ENCODE results near the gene NPAS4. TPM values are rescaled to one million over a fixed set of nuclear protein-coding genes. Genes with fewer than 3 reads are reported as not detected.
"Not testable (repeated sequence)": the region's sequence is repeated elsewhere in the genome, so short reads cannot be mapped to it uniquely, and the experiment has no call there.

The NPAS4 gene
- total RNA-seq (ENCODE audit: low replicate concordance), result 0.65 TPM in 1 of 2 replicates, not detected in the other

DNA sequence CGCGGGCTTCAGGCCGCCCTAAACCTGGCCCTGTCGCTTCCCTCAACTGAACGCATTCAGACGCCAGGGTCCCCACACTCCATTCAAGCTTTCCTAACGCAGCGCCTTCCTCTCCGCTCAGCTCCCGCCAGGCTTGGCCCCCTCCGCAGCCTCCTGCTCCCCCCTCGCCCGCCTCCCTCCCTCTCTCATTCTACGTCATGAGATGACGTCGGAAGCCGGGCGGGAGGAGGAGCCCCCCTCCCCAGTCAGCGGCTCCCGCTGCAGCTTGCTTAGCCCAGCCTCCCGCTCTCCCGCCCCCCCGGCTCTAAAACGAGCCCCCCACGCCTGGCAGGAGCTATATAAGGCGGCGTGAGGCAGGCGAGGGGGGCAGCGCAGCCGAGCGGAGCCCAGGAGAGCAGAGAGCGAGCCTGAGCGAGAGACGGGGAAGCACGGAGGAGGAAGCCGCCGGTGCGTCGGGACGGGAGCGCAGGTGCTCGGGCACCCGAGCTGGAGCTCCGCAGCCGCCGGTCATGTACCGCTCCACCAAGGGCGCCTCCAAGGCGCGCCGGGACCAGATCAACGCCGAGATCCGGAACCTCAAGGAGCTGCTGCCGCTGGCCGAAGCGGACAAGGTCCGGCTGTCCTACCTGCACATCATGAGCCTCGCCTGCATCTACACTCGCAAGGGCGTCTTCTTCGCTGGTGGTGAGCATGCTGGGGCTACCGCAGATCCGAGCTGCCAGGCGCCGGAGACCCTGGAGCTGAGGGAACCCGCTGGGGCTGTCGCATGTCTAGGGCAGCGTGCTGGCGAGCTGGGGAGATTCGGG lies at the start of gene NPAS4:
NPAS4 (plus strand) TSS at position 365 of the 806 bp plus-strand sequence; CDS start at position 510, 145 bp downstream.
- Mint-ChIP-seq H3K9me3 (no peaks in the 10 kb centered on the region), H3K36me3 (peaks cover 4% of the 10 kb centered on the region), H3K27me3 (ENCODE audit: insufficient read depth, low read depth) (peaks cover 41% of the 10 kb centered on the region), H3K27ac (no peak within 1 kb of the TSS), H3K4me1 (peaks cover 29% of the 10 kb centered on the region), H3K4me3 (peak within 1 kb of the TSS; percentile 41)
- Histone ChIP-seq H3K27ac (no peak within 1 kb of the TSS), H3F3A (ENCODE audit: low read depth) (peaks cover 9% of the 10 kb centered on the region), H3K4me1 (peaks cover 16% of the 10 kb centered on the region), H3K4me3 (peak within 1 kb of the TSS; percentile 31), H3K9me3 (ENCODE audit: low read depth) (no peaks in the 10 kb centered on the region), H3K79me2 (ENCODE audit: low read depth) (no peaks in the 10 kb centered on the region), H4K20me1 (ENCODE audit: low read depth) (peaks cover 56% of the 10 kb centered on the region), H3K9ac (no peak within 1 kb of the TSS), H2AFZ (replicated peaks) (no peak within 1 kb of the TSS), H3K36me3 (no peaks in the 10 kb centered on the region), H3K27me3 (peaks cover 37% of the 10 kb centered on the region), H3K4me2 (peak within 1 kb of the TSS; percentile 72)
- TF ChIP-seq, protein P1, sequence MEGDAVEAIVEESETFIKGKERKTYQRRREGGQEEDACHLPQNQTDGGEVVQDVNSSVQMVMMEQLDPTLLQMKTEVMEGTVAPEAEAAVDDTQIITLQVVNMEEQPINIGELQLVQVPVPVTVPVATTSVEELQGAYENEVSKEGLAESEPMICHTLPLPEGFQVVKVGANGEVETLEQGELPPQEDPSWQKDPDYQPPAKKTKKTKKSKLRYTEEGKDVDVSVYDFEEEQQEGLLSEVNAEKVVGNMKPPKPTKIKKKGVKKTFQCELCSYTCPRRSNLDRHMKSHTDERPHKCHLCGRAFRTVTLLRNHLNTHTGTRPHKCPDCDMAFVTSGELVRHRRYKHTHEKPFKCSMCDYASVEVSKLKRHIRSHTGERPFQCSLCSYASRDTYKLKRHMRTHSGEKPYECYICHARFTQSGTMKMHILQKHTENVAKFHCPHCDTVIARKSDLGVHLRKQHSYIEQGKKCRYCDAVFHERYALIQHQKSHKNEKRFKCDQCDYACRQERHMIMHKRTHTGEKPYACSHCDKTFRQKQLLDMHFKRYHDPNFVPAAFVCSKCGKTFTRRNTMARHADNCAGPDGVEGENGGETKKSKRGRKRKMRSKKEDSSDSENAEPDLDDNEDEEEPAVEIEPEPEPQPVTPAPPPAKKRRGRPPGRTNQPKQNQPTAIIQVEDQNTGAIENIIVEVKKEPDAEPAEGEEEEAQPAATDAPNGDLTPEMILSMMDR (IDR thresholded peaks at IDR 0.05), result no peak
- TF ChIP-seq EZH2 (IDR thresholded peaks at IDR 0.05), result peak; percentile 100
- peak; percentile 98 for TF ChIP-seq EZH2phosphoT487 (IDR thresholded peaks at IDR 0.05)
- DNase-seq (ENCODE audit: low spot score), result peak; percentile 49

DNA sequence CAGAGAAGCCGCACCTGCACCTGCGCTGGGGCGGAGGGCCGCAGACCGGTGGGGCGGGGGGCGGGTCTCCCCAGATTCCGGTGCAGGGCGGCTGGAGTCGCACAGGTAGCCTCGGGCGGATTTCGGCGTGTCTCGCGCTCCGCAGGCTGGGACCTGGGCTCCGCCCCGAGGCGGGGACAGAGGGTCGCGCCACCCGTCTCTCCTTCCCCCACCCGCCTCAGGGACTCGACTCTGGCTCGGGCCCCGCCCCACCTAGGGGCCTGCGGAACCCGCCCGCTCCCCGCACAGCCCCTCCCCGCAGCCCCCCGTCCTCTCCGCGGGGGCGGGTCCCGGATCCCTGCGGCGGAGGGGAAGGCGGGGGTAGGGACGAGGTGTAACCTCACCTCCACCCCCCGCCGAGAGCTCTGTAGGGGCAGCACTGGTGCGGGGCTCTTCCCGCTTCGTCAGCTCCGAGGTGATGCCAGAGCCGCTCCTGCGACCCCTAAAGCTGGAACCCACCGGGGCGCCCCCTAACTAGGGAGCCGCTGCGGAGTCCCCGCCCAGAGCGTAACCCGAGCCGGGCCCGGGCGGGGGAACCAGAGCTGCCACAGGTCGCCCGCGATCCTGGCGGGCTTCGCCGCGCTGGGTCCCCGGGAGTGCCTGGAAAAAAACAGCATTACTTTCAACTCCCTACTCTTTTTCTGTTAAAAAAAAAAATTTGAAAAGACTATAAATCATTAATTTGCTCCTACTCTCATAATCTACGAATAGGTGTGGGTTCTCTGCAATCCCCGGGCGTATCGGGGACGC lies 49.0 kb upstream of the NPAS4 start, which contains the start of gene SLC29A2:
SLC29A2 (minus strand) TSS at position 134 of the 789 bp plus-strand sequence. CDS start 169 bp downstream, outside the sequence.
- Histone ChIP-seq H3K36me3 (no peaks in the 10 kb centered on the region), H3K27me3 (no peaks in the 10 kb centered on the region), H3K4me1 (peaks cover 15% of the 10 kb centered on the region), H3K79me2 (ENCODE audit: low read depth) (peaks cover 22% of the 10 kb centered on the region), H4K20me1 (ENCODE audit: low read depth) (peaks cover 11% of the 10 kb centered on the region), H3K4me3 (peak within 1 kb of the TSS; percentile 81), H3F3A (ENCODE audit: low read depth) (peaks cover 49% of the 10 kb centered on the region), H2AFZ (replicated peaks) (peak within 1 kb of the TSS; percentile 89), H3K4me2 (peak within 1 kb of the TSS; percentile 87), H3K9me3 (ENCODE audit: low read depth) (no peaks in the 10 kb centered on the region), H3K27ac (peak within 1 kb of the TSS; percentile 76), H3K9ac (no peak within 1 kb of the TSS)
- peaks cover 3% of the 10 kb centered on the region for H3K27me3 Mint-ChIP-seq (ENCODE audit: insufficient read depth, low read depth)
- peak; percentile 97 for DNase-seq (ENCODE audit: low spot score)
- H3K36me3 Mint-ChIP-seq, result peaks cover 9% of the 10 kb centered on the region
- peak within 1 kb of the TSS; percentile 50 for H3K27ac Mint-ChIP-seq
- H3K9me3 Mint-ChIP-seq, result no peaks in the 10 kb centered on the region
- TF ChIP-seq EZH2phosphoT487 (IDR thresholded peaks at IDR 0.05) (no peak), EZH2 (IDR thresholded peaks at IDR 0.05) (peak; percentile 28)
- TF ChIP-seq, protein P1 (IDR thresholded peaks at IDR 0.05), result no peak
- H3K4me1 Mint-ChIP-seq, result peaks cover 24% of the 10 kb centered on the region
- H3K4me3 Mint-ChIP-seq, result peak within 1 kb of the TSS; percentile 95

DNA sequence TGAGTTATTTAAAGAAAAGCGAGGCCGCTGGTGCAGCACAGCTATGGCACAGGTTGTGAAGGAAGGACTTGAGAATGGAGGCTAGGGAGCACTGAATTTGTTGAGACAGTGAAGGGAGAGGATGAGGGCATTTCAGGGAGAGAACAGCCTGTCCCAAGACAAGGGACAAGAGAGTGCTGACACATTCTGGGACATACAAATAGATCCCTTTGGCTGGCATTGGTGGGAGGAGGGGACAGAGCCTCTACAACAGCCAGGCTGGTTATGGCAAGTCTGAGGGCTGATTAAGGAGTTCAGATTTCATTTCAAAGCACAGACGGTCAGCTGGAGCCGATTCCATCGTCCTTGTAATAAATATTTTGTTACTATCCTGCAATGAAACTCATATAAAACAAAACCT lies 47.6 kb upstream of the NPAS4 start:
- peak overlapping the region; percentile 95 for H3K4me3 Mint-ChIP-seq
- H3K27me3 ChIP-seq, result no peaks in the 10 kb centered on the region
- H3K27me3 Mint-ChIP-seq (ENCODE audit: insufficient read depth, low read depth), result peaks cover 3% of the 10 kb centered on the region
- H3K9me3 ChIP-seq (ENCODE audit: low read depth), result no peaks in the 10 kb centered on the region
- H3K4me1 ChIP-seq, result peaks cover 15% of the 10 kb centered on the region
- H4K20me1 ChIP-seq (ENCODE audit: low read depth), result peaks cover 11% of the 10 kb centered on the region
- H3K27ac ChIP-seq, result no peak overlapping the region
- peak; percentile 13 for DNase-seq (ENCODE audit: low spot score)
- no peaks in the 10 kb centered on the region for H3K9me3 Mint-ChIP-seq
- no peak overlapping the region for H3K9ac ChIP-seq
- H3K36me3 ChIP-seq, result no peaks in the 10 kb centered on the region
- H3K4me1 Mint-ChIP-seq, result peaks cover 24% of the 10 kb centered on the region
- H3K4me3 ChIP-seq, result no peak overlapping the region
- H3K79me2 ChIP-seq (ENCODE audit: low read depth), result peaks cover 22% of the 10 kb centered on the region
- H3K36me3 Mint-ChIP-seq, result peaks cover 4% of the 10 kb centered on the region
- TF ChIP-seq EZH2phosphoT487 (IDR thresholded peaks at IDR 0.05), result no peak
- TF ChIP-seq EZH2 (IDR thresholded peaks at IDR 0.05), result no peak
- TF ChIP-seq, protein P1 (IDR thresholded peaks at IDR 0.05), result no peak
- no peak overlapping the region for H2AFZ ChIP-seq (replicated peaks)
- H3K27ac Mint-ChIP-seq, result no peak overlapping the region
- H3K4me2 ChIP-seq, result peak overlapping the region; percentile 24
- H3F3A ChIP-seq (ENCODE audit: low read depth), result peaks cover 36% of the 10 kb centered on the region

DNA sequence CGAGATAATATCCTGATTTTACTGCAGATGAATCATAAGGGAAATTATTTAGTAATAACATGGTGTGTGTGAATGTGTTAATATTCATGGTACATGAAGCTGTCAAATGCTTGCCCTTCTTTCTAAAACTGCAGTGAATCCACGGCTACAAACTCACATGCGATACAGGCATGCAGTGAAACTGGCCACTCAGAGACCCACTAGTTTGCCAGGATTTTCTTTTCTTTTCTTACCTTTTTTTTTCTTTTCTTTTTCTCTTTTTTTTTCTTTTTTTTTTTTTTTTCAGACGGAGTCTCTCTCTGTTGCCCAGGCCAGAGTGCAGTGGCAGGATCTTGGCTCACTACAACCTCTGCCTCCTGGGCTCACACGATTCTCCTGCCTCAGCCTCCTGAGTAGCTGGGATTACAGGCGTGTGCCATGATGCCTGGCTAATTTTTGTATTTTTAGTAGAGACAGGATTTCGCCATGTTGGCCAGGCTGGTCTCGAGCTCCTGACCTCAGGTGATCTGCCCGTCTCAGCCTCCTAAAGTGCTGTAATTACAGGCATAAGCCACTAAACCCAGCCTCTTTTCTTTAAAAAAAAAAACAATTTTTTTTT lies 47.0 kb upstream of the NPAS4 start:
- H3K4me1 Mint-ChIP-seq, result peaks cover 24% of the 10 kb centered on the region
- not testable (repeated sequence) for H3K27me3 ChIP-seq; H3K9me3 ChIP-seq (ENCODE audit: low read depth); DNase-seq (ENCODE audit: low spot score); H3K9ac ChIP-seq; H3K27ac ChIP-seq; H3K36me3 ChIP-seq; H3K27me3 Mint-ChIP-seq (ENCODE audit: insufficient read depth, low read depth); H3K27ac Mint-ChIP-seq; H3K4me3 ChIP-seq; H3K9me3 Mint-ChIP-seq; H2AFZ ChIP-seq (replicated peaks); H3K36me3 Mint-ChIP-seq
- H4K20me1 ChIP-seq (ENCODE audit: low read depth), result peaks cover 11% of the 10 kb centered on the region
- H3F3A ChIP-seq (ENCODE audit: low read depth), result peaks cover 36% of the 10 kb centered on the region
- H3K4me1 ChIP-seq, result peaks cover 15% of the 10 kb centered on the region
- H3K4me3 Mint-ChIP-seq, result peak overlapping the region; percentile 95
- peak overlapping the region; percentile 24 for H3K4me2 ChIP-seq
- H3K79me2 ChIP-seq (ENCODE audit: low read depth), result peaks cover 22% of the 10 kb centered on the region

All from neural progenitor cell (in vitro differentiated cells).